Activated naive CD4-positive, alpha-beta T cell treated with anti-CD3 and anti-CD28 coated beads for 36 hours (primary cell): Measurements from ENCODE around the gene LDLRAD3. TPM values are rescaled to one million over a fixed set of nuclear protein-coding genes. Genes with fewer than 3 reads are reported as not detected.

Experiments used
- CTCF ChIA-PET: fragments of 350-600 bp; sonication (Branson Sonifier 250); formaldehyde crosslinking; loops from one replicate; lab custom pipeline; 2021; ENCODE audit warnings: antibody characterized with exemption; lab: Charles Lee
- DNase-seq: peaks from one replicate; pipeline ENCODE4 v3.0.0-alpha.2; 2020
- H3K27ac Mint-ChIP-seq: one replicate; pipeline ENCODE4 v1.8.0; 2021; ENCODE audit warnings: mild to moderate bottlenecking, mixed read lengths
- H3K27me3 Mint-ChIP-seq: one replicate; pipeline ENCODE4 v1.8.0; 2021; ENCODE audit warnings: low read depth, mixed read lengths
- H3K36me3 Mint-ChIP-seq: one replicate; pipeline ENCODE4 v1.8.0; 2021; ENCODE audit warnings: low read depth, mixed read lengths
- H3K4me1 Mint-ChIP-seq: one replicate; pipeline ENCODE4 v1.8.0; 2021; ENCODE audit warnings: low read depth, mixed read lengths
- H3K4me3 Mint-ChIP-seq: one replicate; pipeline ENCODE4 v1.8.0; 2021; ENCODE audit warnings: mild to moderate bottlenecking, moderate library complexity, mixed read lengths
- H3K9me3 Mint-ChIP-seq: one replicate; pipeline ENCODE4 v1.8.0; 2021; ENCODE audit warnings: mixed read lengths
- intact Hi-C: fragments of 100-400 bp; cut with micrococcal nuclease; formaldehyde crosslinking; loops from one replicate; pipeline ENCODE4 v1.15.1; 2023
- total RNA-seq, 2 experiments: library from RNA; stranded (reverse); gene quantifications; one replicate each; pipeline ENCODE4 v1.2.3, GENCODE V29; 2021

Gene LDLRAD3
- total RNA-seq, 2 experiments from 2014 or later: 0.17 to 0.22 TPM

GRCh38 chr11:36205536-36205935 is 261.7 kb downstream of the LDLRAD3 start:
- no peak for DNase-seq
- CTCF ChIA-PET: interaction anchor here (1.1 kb wide), 1 partner anchor 9 kb away, joined by 3 read pairs; no protein-coding TSS in a partner anchor
- Mint-ChIP-seq H3K27ac (no peak overlapping the region), H3K9me3 (no peaks in the 10 kb centered on the region), H3K4me3 (no peak overlapping the region), H3K36me3 (no peaks in the 10 kb centered on the region), H3K27me3 (peaks cover 8% of the 10 kb centered on the region), H3K4me1 (no peaks in the 10 kb centered on the region)
- intact Hi-C loops: no loop called here

GRCh38 chr11:36210529-36210928 is 266.7 kb downstream of the LDLRAD3 start:
- peaks cover 10% of the 10 kb centered on the region for H3K27me3 Mint-ChIP-seq
- no peaks in the 10 kb centered on the region for H3K4me1 Mint-ChIP-seq
- no peaks in the 10 kb centered on the region for H3K9me3 Mint-ChIP-seq
- H3K4me3 Mint-ChIP-seq: no peak overlapping the region
- CTCF ChIA-PET: interaction anchor here (0.7 kb wide), 1 partner anchor 706 kb away, joined by 3 read pairs; no protein-coding TSS in a partner anchor
- DNase-seq: no peak
- intact Hi-C loops: no loop called here
- H3K27ac Mint-ChIP-seq: no peak overlapping the region
- H3K36me3 Mint-ChIP-seq: no peaks in the 10 kb centered on the region

- no peak for DNase-seq
- Mint-ChIP-seq H3K4me1 (no peaks in the 10 kb centered on the region), H3K27ac (no peak overlapping the region), H3K4me3 (no peak overlapping the region), H3K27me3 (peaks cover 7% of the 10 kb centered on the region), H3K9me3 (no peaks in the 10 kb centered on the region), H3K36me3 (no peaks in the 10 kb centered on the region)
- CTCF ChIA-PET: no interaction called here
- intact Hi-C loops: no loop called here
Observed at GRCh38 chr11:36211761-36212430, 268.0 kb downstream of the LDLRAD3 start.

- CTCF ChIA-PET: no interaction called here
- H3K27ac Mint-ChIP-seq: no peak overlapping the region
- no peaks in the 10 kb centered on the region for H3K36me3 Mint-ChIP-seq
- H3K4me1 Mint-ChIP-seq: no peaks in the 10 kb centered on the region
- intact Hi-C loops: no loop called here
- no peak overlapping the region for H3K4me3 Mint-ChIP-seq
- no peak for DNase-seq
- no peaks in the 10 kb centered on the region for H3K9me3 Mint-ChIP-seq
- H3K27me3 Mint-ChIP-seq: peaks cover 7% of the 10 kb centered on the region
Observed at GRCh38 chr11:36212564-36213392, 268.9 kb downstream of the LDLRAD3 start.

- Mint-ChIP-seq H3K4me3 (no peak overlapping the region), H3K9me3 (no peaks in the 10 kb centered on the region), H3K4me1 (no peaks in the 10 kb centered on the region), H3K27me3 (peaks cover 7% of the 10 kb centered on the region), H3K27ac (no peak overlapping the region), H3K36me3 (no peaks in the 10 kb centered on the region)
- intact Hi-C loops: no loop called here
- DNase-seq: no peak
- CTCF ChIA-PET: no interaction called here
Observed at GRCh38 chr11:36213393-36213840, 269.6 kb downstream of the LDLRAD3 start.

GRCh38 chr11:36214480-36214879 is 270.6 kb downstream of the LDLRAD3 start:
- Mint-ChIP-seq H3K36me3 (no peaks in the 10 kb centered on the region), H3K27ac (no peak overlapping the region)
- intact Hi-C loops: no loop called here

GRCh38 chr11:36214976-36215692 is 271.3 kb downstream of the LDLRAD3 start:
- H3K27me3 Mint-ChIP-seq: peaks cover 9% of the 10 kb centered on the region
- no peak overlapping the region for H3K27ac Mint-ChIP-seq
- intact Hi-C loops: no loop called here
- H3K4me1 Mint-ChIP-seq: no peaks in the 10 kb centered on the region
- H3K36me3 Mint-ChIP-seq: no peaks in the 10 kb centered on the region
- CTCF ChIA-PET: no interaction called here
- H3K9me3 Mint-ChIP-seq: peaks cover 5% of the 10 kb centered on the region
- H3K4me3 Mint-ChIP-seq: no peak overlapping the region
- DNase-seq: no peak

More at GRCh38 chr11:36214480-36214879, 270.6 kb downstream of the LDLRAD3 start:
- CTCF ChIA-PET: no interaction called here
- Mint-ChIP-seq H3K9me3 (no peaks in the 10 kb centered on the region), H3K27me3 (peaks cover 7% of the 10 kb centered on the region), H3K4me3 (no peak overlapping the region), H3K4me1 (no peaks in the 10 kb centered on the region)
- no peak for DNase-seq

- H3K27ac Mint-ChIP-seq: no peak overlapping the region
- intact Hi-C loops: no loop called here
- no peak overlapping the region for H3K4me3 Mint-ChIP-seq
- peaks cover 11% of the 10 kb centered on the region for H3K27me3 Mint-ChIP-seq
- H3K9me3 Mint-ChIP-seq: peaks cover 8% of the 10 kb centered on the region
- CTCF ChIA-PET: no interaction called here
- DNase-seq: no peak
- H3K36me3 Mint-ChIP-seq: no peaks in the 10 kb centered on the region
- H3K4me1 Mint-ChIP-seq: no peaks in the 10 kb centered on the region
Observed at GRCh38 chr11:36215693-36216060, 271.8 kb downstream of the LDLRAD3 start.

- Mint-ChIP-seq H3K27ac (no peak overlapping the region), H3K4me3 (no peak overlapping the region), H3K27me3 (peaks cover 11% of the 10 kb centered on the region), H3K9me3 (peaks cover 8% of the 10 kb centered on the region), H3K36me3 (no peaks in the 10 kb centered on the region), H3K4me1 (no peaks in the 10 kb centered on the region)
- CTCF ChIA-PET: no interaction called here
- no peak for DNase-seq
- intact Hi-C loops: no loop called here
Observed at GRCh38 chr11:36216061-36216615, 272.3 kb downstream of the LDLRAD3 start.

- Mint-ChIP-seq H3K36me3 (no peaks in the 10 kb centered on the region), H3K4me3 (no peak overlapping the region), H3K27me3 (peaks cover 11% of the 10 kb centered on the region), H3K27ac (no peak overlapping the region), H3K4me1 (no peaks in the 10 kb centered on the region), H3K9me3 (peaks cover 8% of the 10 kb centered on the region)
- intact Hi-C loops: no loop called here
- CTCF ChIA-PET: interaction anchor here (0.7 kb wide), 1 partner anchor 48 kb away, joined by 3 read pairs; no protein-coding TSS in a partner anchor
- no peak for DNase-seq
Observed at GRCh38 chr11:36218283-36218921, 274.5 kb downstream of the LDLRAD3 start.

GRCh38 chr11:36219996-36220395 is 276.1 kb downstream of the LDLRAD3 start:
- no peak overlapping the region for H3K4me3 Mint-ChIP-seq
- intact Hi-C loops: no loop called here
- peaks cover 7% of the 10 kb centered on the region for H3K27me3 Mint-ChIP-seq
- no peak for DNase-seq
- no peak overlapping the region for H3K27ac Mint-ChIP-seq
- H3K36me3 Mint-ChIP-seq: no peaks in the 10 kb centered on the region
- no peaks in the 10 kb centered on the region for H3K4me1 Mint-ChIP-seq
- peaks cover 8% of the 10 kb centered on the region for H3K9me3 Mint-ChIP-seq
- CTCF ChIA-PET: no interaction called here
